NCI-H226 (cell line): ENCODE results near the gene COQ8B.
"Not testable (repeated sequence)": the region's sequence is repeated elsewhere in the genome, so short reads cannot be mapped to it uniquely, and the experiment has no call there.

Experiments used
- DNase-seq: peaks from one replicate; pipeline ENCODE4 v3.0.0-alpha.2; 2015

Gene COQ8B

GRCh38 chr19:40663695-40664692 is 52.7 kb downstream of the COQ8B start:
- peak; percentile 36 for DNase-seq

GRCh38 chr19:40662925-40663694 is 53.6 kb downstream of the COQ8B start:
- peak; percentile 91 for DNase-seq

- DNase-seq, result no peak
Observed at GRCh38 chr19:40661616-40662015, 55.1 kb downstream of the COQ8B start.

- DNase-seq, result no peak
Observed at GRCh38 chr19:40659566-40659965, 57.1 kb downstream of the COQ8B start.

GRCh38 chr19:40659116-40659515 is 57.6 kb downstream of the COQ8B start:
- no peak for DNase-seq

- DNase-seq, result no peak
Observed at GRCh38 chr19:40658031-40658430, 58.7 kb downstream of the COQ8B start.

- not testable (repeated sequence) for DNase-seq
Observed at GRCh38 chr19:40655684-40656083, 61.0 kb downstream of the COQ8B start.

GRCh38 chr19:40652303-40652702 is 64.4 kb downstream of the COQ8B start:
- DNase-seq, result not testable (repeated sequence)

- no peak for DNase-seq
Observed at GRCh38 chr19:40650749-40651305, 65.9 kb downstream of the COQ8B start.

GRCh38 chr19:40649903-40650675 is 66.6 kb downstream of the COQ8B start:
- not testable (repeated sequence) for DNase-seq

GRCh38 chr19:40646743-40647254 is 69.9 kb downstream of the COQ8B start:
- DNase-seq, result no peak

GRCh38 chr19:40642757-40643305 is 73.9 kb downstream of the COQ8B start:
- no peak for DNase-seq

GRCh38 chr19:40642051-40642706 is 74.5 kb downstream of the COQ8B start:
- DNase-seq, result no peak
